GM19324 (cell line): Measurements from ENCODE around the gene SCYGR2.

ENCODE experiments used
- ATAC-seq: cut with Tn5 transposase; IDR thresholded peaks from one replicate; pipeline ENCODE4 v1.9.1; 2021; ENCODE audit warnings: mild to moderate bottlenecking, moderate library complexity; ENCODE audit not compliant: unreplicated experiment, low FRiP score

The SCYGR2 gene

DNA sequence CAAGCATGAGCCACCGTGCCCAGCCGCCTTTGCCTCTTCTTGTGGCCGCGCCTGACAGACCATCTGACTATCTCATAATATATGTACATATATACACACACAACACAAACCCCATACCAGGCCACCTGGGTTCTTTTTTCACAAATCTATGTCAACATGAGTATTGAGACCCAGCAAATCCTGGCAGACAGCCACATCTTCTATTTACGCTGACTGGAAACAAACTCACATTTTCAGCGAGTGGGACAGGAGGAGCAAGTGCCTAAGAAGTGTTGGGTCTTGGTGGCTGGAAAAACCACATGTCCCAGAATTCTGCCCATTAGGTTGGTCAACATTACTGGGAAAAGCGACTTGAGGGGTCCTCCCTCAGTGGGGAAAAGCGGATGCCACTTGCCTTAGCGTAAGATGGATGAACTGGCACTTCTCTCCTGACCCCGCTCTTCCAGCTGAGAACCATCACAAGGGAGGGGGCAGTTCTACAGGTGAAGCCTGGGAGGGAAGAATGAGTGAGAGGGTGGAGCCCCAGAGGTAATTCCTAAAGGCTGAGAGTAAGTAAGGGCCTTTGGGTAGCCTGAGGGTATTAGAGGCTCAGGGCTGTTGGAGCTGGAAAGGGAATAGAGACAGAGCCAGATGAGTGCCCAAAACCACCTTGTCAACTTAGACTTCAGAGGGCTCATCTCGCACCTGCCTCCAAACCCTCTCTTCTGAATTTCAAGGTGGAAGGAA, 14.0 kb downstream of the SCYGR2 start:
- ATAC-seq = no peak

GRCh38 chr2:227613272-227613660, 14.6 kb downstream of the SCYGR2 start:
- ATAC-seq = no peak

GRCh38 chr2:227614246-227614645, 15.6 kb downstream of the SCYGR2 start:
- ATAC-seq = no peak

DNA sequence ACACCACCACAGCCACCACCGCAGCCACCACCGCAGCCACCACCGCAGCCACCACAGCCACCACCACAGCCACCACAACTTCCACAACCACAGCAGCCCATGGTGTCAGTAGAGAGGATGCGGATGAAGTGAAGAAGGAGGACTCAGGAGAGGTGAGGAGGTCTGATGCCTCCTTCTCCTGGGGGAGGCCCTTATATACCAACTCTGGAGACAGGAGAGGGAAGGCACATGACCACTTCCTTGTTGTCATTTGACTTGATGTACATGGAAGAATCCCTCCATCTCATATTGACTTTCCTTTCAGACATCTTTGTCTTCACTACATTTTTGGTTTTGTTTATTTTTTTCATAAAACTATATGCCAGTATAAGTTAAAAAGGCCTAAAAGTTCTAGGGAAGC, 16.0 kb downstream of the SCYGR2 start, which contains the start of gene SCYGR3:
SCYGR3 (minus strand) TSS at position 101 of the 400 bp plus-strand sequence; CDS start at position 101, 0 bp downstream.
- no peak for ATAC-seq

- no peak for ATAC-seq
Measured at GRCh38 chr2:227615181-227615580, 16.5 kb downstream of the SCYGR2 start.

DNA sequence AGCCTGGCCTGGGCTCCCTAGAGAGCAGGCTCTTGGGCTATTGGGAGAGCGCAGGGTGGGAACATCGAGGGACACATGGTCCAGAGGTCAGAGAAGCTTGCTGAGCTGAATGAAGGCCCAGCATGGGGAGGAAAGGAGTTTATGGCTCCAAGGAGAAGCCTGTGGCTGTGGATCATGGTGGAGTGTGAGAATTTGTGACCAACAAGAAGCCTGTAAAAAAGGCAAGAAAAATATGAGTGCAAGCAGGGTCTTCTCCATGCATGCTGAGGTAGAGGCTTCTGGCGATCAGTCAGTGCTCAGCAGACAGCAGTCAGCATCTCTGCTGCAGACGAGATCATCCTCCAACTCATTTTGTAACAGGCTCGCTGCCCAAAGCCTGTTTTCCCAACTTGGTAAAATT, 17.2 kb downstream of the SCYGR2 start:
- no peak for ATAC-seq

DNA sequence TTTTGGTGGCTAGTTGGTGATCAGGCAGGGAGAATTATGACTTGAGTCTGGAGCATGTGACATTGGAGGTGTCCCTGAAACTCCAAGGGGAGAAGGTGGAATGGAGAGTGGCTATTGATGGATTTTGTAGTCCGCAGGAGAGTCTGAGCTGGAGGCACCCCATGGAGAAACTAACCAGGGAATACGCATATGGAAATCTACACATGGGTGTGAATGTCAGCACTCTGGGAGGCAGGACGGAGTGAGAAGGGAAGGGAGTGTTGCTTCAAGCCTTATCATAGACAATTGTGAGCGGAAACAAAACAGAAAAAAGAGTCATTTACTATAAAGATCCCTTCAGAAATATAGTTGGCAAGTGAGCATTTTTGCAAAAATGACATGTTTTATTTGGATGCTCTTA, 17.9 kb downstream of the SCYGR2 start:
- no peak for ATAC-seq

DNA sequence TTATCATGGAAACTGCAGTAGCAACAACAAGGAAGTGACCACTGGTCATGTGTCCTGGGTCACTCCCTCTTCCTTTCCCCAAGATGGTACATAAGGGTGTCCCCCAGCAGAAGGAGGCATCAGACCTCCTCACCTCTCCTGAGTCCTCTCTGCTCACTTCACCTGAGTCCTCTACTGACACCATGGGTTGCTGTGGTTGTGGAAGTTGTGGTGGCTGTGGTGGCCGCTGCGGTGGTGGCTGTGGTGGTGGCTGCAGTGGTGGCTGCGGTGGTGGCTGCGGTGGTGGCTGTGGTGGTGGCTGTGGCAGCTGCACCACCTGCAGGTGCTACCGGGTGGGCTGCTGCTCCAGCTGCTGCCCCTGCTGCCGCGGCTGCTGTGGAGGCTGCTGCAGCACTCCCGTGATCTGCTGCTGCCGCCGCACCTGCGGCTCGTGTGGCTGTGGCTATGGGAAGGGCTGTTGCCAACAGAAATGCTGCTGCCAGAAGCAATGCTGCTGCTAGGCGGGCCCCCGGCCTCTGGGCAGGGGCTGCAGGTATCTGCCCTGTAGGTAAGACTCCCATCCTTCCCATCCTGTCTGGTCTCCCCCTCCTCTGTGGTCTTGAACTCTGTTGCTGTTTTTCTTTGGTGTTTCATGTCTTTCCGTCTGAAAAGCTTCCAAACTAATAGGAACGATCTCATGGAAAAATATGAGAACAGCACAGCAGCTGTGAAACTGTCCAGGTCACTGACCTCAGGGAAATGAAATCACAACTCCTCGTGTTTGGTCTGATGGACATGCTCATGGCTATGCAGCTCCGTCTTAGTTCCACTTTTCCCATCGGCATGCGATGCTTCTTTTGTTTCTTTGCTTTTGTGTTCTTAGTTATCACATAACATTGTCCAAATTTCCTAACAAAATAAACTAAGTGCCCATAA, 18.9 kb downstream of the SCYGR2 start, which contains the start of gene SCYGR4:
SCYGR4 (plus strand) TSS at position 183 of the 915 bp plus-strand sequence; CDS start at position 183, 0 bp downstream.
- ATAC-seq = no peak

GRCh38 chr2:227623226-227623625, 24.5 kb downstream of the SCYGR2 start:
- ATAC-seq = no peak

DNA sequence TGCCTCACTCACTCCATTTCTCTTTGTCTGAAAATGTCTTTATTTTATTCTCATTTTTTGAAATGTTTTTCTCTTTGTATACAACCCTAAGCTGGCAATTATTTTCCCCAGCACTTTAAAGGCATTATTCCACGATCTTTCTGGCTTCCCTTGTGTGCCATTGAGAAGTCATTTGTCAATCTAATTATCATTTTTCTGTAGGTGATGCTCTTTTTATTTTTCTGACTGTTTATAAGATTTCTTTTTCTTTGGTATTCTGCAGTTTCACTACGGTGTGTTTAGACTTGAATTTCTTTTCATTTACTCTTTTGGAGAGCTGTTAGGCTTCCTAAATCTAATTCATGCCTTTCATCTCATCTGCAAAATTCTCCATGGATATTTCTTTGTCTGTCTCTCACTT, 26.7 kb downstream of the SCYGR2 start:
- ATAC-seq = no peak

DNA sequence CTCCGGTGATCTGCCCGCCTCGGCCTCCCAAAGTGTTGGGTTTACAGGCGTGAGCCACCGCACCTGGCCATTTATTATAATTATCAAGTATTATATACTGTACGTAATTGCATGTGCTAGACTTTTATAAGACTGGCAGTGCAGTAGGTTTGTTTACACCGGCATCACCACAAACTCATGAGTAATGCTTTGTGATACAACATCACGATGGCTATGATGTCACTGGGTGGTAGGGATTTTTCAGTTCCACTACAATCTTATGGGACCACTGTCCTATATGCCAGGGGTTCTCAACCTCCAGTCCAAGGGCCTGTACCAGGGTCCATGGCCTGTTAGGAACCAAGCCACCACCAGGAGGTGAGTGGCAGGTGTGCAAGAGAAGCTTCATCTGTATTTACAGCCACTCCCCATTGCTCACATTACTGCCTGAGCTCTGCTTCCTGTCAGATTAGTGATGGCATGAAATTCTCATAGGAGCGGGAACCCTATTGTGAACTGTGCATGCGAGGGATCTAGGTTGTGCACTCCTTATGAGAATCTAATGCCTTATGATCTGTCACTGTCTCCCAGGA, 28.0 kb downstream of the SCYGR2 start:
- no peak for ATAC-seq

DNA sequence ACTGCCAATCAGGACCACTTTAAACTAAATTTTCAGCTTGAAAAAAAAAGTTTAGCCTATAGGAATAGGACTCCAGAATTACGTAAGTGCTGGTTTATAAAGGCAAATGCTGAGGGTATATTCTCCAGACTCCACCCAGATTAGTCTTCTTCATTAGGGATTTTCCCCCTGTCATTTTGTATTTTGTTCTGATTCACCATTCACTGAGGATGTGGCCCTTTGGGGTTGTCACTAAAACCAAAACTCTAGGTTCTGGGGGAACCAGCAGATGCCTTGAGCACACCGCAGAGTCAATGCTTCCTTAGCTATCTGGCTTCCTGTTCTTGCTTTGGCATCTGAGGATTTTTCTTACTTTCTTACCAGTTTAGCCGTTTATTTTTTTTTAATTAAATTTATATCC, 29.1 kb downstream of the SCYGR2 start:
- ATAC-seq = no peak

- no peak for ATAC-seq
Measured at GRCh38 chr2:227629435-227629834, 30.7 kb downstream of the SCYGR2 start.

DNA sequence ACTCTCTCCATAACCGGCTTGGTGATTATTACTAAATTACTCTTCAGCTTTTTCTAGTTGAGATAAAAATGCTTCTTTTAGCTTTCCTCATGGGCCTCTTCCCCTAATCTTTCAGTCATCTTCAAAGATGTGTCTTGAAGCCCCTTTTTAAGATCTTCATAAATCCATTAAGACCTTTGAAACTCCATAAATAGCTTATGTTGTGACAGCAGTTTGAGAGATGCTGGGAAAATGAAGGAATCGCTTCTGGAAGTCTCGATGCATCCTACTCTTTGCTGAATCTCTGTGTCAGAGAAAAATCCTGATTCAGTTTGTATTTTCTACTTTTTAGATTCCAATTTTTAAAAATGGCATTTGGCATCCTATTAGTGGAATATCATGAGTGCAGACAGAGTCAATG, 31.6 kb downstream of the SCYGR2 start:
- ATAC-seq = no peak

DNA sequence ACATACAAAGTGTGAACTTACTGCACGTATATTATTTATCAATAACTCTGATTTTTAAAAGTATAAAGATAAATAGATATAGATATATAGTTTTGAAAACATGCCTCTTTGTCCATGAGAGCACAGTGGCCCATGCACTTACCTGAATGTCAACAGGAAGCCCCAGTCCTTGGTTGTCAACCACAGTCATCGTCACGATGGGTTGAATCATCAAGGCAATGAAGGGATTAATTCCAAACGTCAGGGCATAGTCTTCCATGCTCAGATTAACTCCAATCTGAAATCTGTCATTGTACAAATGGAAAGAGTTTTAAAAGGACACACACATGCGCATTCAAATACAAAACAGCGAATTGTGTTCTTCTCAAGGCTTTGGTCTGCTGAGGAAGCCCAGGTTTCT, 34.1 kb downstream of the SCYGR2 start:
- ATAC-seq = no peak

DNA sequence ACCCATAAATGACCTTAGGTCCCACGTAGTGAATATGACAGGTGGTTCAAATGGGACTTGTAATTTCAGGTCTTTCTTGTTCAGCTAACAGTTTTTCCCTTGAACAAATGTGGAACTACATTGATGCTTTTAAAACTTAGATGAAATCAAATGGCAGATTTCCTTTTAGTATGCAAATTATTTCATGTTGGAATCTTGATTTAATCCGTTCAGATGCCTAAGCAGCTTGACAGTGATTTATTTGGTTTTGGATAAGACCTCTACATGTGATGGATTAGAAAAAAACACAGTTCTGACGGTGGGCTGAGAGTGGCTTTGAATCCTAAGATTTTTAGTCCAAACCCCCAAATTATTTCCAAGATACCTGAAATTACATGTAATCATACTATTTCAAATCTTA, 35.5 kb downstream of the SCYGR2 start:
- no peak for ATAC-seq

- no peak for ATAC-seq
Measured at GRCh38 chr2:227642656-227643055, 44.0 kb downstream of the SCYGR2 start.

DNA sequence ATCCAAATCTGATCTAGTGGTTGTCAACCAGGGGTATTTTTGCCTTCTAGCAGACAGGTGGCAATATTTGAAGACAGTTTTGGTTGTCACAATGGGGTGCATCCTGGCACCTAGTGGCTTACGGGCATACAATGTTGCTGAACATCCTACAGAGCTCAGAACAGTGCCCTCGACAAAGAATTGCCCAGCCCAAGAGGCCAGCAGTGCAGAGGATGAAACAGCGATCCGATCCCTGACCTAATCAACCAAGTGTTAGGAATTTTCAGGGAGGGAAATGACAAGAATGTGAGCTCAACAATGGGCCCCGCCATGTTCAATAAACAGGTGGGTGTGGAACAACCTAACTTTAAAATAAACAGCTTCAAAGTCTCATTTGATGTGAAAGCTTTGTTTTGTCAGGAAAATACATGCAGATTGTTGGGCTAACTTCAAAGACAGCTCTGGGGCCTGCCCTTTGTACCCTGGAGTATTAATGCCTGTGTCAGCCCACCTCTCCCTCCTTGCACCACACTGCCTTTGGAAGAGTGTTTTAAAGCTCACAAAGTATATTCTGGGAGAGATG, 45.4 kb downstream of the SCYGR2 start:
- ATAC-seq = no peak
